ENCODE data around the gene TEX11. TPM values are rescaled to one million over a fixed set of nuclear protein-coding genes. Genes with fewer than 3 reads are reported as not detected.
"Not testable (repeated sequence)": the region's sequence is repeated elsewhere in the genome, so short reads cannot be mapped to it uniquely, and the experiment has no call there.

TEX11 gene
- total and polyA plus RNA-seq, 8 donors = 0.18 to 4.6 (median 1.6) TPM; not detected in 5

- no peaks in the 10 kb centered on the region for H3K27me3 ChIP-seq
- intact Hi-C loops (cut with DNase I; ENCODE audit: low total_unique reads) = no loop called here
- TF ChIP-seq, protein P1, sequence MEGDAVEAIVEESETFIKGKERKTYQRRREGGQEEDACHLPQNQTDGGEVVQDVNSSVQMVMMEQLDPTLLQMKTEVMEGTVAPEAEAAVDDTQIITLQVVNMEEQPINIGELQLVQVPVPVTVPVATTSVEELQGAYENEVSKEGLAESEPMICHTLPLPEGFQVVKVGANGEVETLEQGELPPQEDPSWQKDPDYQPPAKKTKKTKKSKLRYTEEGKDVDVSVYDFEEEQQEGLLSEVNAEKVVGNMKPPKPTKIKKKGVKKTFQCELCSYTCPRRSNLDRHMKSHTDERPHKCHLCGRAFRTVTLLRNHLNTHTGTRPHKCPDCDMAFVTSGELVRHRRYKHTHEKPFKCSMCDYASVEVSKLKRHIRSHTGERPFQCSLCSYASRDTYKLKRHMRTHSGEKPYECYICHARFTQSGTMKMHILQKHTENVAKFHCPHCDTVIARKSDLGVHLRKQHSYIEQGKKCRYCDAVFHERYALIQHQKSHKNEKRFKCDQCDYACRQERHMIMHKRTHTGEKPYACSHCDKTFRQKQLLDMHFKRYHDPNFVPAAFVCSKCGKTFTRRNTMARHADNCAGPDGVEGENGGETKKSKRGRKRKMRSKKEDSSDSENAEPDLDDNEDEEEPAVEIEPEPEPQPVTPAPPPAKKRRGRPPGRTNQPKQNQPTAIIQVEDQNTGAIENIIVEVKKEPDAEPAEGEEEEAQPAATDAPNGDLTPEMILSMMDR (IDR thresholded peaks at IDR 0.05) = no peak
- TF ChIP-seq POLR2A (IDR thresholded peaks at IDR 0.05) (no peak), POLR2AphosphoS5 (IDR thresholded peaks at IDR 0.05) (no peak), EP300 (IDR thresholded peaks at IDR 0.05) (no peak)
- WGBS, 5 donors = 47 to 74% (median 68%) methylated on average over 4 of the region's 4 CpGs
- no peak overlapping the region for H3K4me3 ChIP-seq
- no peak for DNase-seq
- H3K9me3 ChIP-seq = no peaks in the 10 kb centered on the region
- H3K4me1 ChIP-seq = no peaks in the 10 kb centered on the region
- no peaks in the 10 kb centered on the region for H3K36me3 ChIP-seq
- H3K27ac ChIP-seq = no peak overlapping the region
Measured at GRCh38 chrX:70656304-70656703, 252.2 kb downstream of the TEX11 start.

DNA sequence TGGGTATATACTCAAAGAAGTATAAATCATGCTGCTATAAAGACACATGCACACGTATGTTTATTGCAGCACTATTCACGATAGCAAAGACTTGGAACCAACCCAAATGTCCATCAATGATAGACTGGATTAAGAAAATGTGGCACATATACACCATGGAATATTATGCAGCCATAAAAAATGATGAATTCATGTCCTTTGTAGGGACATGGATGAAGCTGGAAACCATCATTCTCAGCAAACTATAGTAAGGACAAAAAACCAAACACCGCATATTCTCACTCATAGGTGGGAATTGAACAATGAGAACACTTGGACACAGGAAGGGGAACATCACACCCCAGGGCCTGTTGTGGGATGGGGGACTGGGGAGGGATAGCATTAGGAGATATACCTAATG is 260.6 kb downstream of the TEX11 start:
- DNase-seq; H3K4me3 ChIP-seq; H3K27ac ChIP-seq; H3K36me3 ChIP-seq; intact Hi-C loops (cut with DNase I; ENCODE audit: low total_unique reads); H3K27me3 ChIP-seq; H3K4me1 ChIP-seq: not testable (repeated sequence)
- 80 to 100% (median 87%) methylated on average over 1 to 3 of the region's 3 CpGs for WGBS, 5 donors
- peaks cover 0 to 28% (median 14%) of the 10 kb centered on the region in 4 donors for H3K9me3 ChIP-seq

DNA sequence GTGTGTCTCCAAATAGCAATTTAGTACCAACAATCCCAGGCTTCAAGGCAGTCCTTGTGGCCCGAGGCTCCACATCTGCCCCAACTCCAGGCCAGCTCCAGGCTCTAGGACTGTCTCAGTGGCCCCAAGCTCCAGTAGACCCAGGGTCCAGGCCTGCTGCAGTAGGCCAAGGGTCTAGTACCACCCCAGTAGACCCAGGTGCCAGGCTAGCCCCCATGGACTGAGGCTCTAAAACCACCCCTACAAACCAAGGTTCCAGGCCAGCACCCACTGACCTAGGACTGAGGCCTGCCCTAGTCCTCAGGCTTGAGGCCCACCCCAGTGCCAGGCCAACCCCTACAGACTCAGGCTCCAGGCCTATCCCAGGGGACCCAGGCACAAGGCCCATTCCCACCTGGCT is 272.3 kb downstream of the TEX11 start:
- Histone ChIP-seq H3K9me3 (peaks cover 0 to 8% (median 0%) of the 10 kb centered on the region in 4 donors), H3K27ac (no peak overlapping the region), H3K36me3 (no peaks in the 10 kb centered on the region), H3K27me3 (peaks cover 0 to 8% (median 0%) of the 10 kb centered on the region in 3 donors), H3K4me1 (no peaks in the 10 kb centered on the region), H3K4me3 (no peak overlapping the region)
- 50 to 100% (median 88%) methylated on average over 1 of the region's 1 CpG; no CpG with 5 or more reads in 2 of the 5 donors for WGBS, 5 donors
- DNase-seq = no peak
- no peak for TF ChIP-seq POLR2A (IDR thresholded peaks at IDR 0.05)
- TF ChIP-seq, protein P1 (IDR thresholded peaks at IDR 0.05) = no peak
- TF ChIP-seq POLR2AphosphoS5 (IDR thresholded peaks at IDR 0.05) = no peak
- no peak for TF ChIP-seq EP300 (IDR thresholded peaks at IDR 0.05)
- intact Hi-C loops (cut with DNase I; ENCODE audit: low total_unique reads) = no loop called here

- Histone ChIP-seq H3K36me3 (no peaks in the 10 kb centered on the region), H3K9me3 (peaks cover 0 to 8% (median 0%) of the 10 kb centered on the region in 4 donors), H3K27ac (no peak overlapping the region), H3K4me3 (no peak overlapping the region), H3K4me1 (no peaks in the 10 kb centered on the region), H3K27me3 (peaks cover 0 to 8% (median 0%) of the 10 kb centered on the region in 3 donors)
- TF ChIP-seq, protein P1 (IDR thresholded peaks at IDR 0.05) = no peak
- TF ChIP-seq EP300 (IDR thresholded peaks at IDR 0.05) = no peak
- TF ChIP-seq POLR2AphosphoS5 (IDR thresholded peaks at IDR 0.05) = no peak
- TF ChIP-seq POLR2A (IDR thresholded peaks at IDR 0.05) = no peak
- intact Hi-C loops (cut with DNase I; ENCODE audit: low total_unique reads) = no loop called here
- DNase-seq = no peak
- 72 to 92% (median 89%) methylated on average over 2 of the region's 2 CpGs; no CpG with 5 or more reads in 2 of the 5 donors for WGBS, 5 donors
Measured at GRCh38 chrX:70635669-70636068, 272.8 kb downstream of the TEX11 start.

DNA sequence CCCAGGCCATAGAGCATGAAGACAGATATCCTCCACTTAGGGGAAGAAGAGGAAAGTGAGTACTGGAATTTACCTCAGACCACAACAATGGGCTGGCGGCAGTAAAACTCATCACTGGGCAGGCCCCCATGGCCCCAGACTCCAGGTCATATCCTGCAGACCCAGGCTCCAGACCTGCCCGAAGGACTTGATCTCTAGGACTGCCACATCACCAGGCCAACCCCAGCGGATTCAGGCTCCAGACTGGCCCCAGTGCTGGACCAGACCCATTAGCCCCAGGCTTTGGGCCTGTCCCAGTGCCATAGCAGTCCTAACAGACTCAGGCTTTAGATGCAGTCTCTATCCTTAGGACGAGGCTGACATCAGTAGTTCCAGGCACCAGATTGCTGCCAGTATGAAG is 273.3 kb downstream of the TEX11 start:
- 75 to 92% (median 78%) methylated on average over 2 to 4 of the region's 4 CpGs; no CpG with 5 or more reads in 1 of the 5 donors for WGBS, 5 donors

More for the DNA sequence above, 273.3 kb downstream of the TEX11 start:
- TF ChIP-seq POLR2AphosphoS5 (IDR thresholded peaks at IDR 0.05) (no peak), EP300 (IDR thresholded peaks at IDR 0.05) (no peak), POLR2A (IDR thresholded peaks at IDR 0.05) (no peak)
- TF ChIP-seq, protein P1 (IDR thresholded peaks at IDR 0.05) = no peak
- H3K27ac ChIP-seq = no peak overlapping the region
- no peak for DNase-seq
- no peaks in the 10 kb centered on the region for H3K36me3 ChIP-seq
- intact Hi-C loops (cut with DNase I; ENCODE audit: low total_unique reads) = no loop called here
- no peak overlapping the region for H3K4me3 ChIP-seq
- peaks cover 0 to 8% (median 0%) of the 10 kb centered on the region in 3 donors for H3K27me3 ChIP-seq
- peaks cover 0 to 8% (median 0%) of the 10 kb centered on the region in 4 donors for H3K9me3 ChIP-seq
- no peaks in the 10 kb centered on the region for H3K4me1 ChIP-seq

Measured in stomach (tissue), 9 donors.